Left ventricle myocardium inferior (tissue), 1 donor: ENCODE measurements around the gene CCDC142. TPM values are rescaled to one million over a fixed set of nuclear protein-coding genes. Genes with fewer than 3 reads are reported as not detected.

ENCODE experiments used
- DNase-seq: peaks from one replicate; pipeline ENCODE4 v3.0.0-alpha.2; 2020
- H3K27ac ChIP-seq: fragments of 200-600 bp; replicated peaks from 2 replicates; pipeline ENCODE4 v1.8.0; 2021
- H3K27me3 ChIP-seq: fragments of 200-600 bp; 2 replicates; pipeline ENCODE4 v1.8.0; 2021; ENCODE audit warnings: low read depth
- H3K36me3 ChIP-seq: fragments of 200-600 bp; 2 replicates; pipeline ENCODE4 v1.8.0; 2021
- H3K4me1 ChIP-seq: fragments of 200-600 bp; 2 replicates; pipeline ENCODE4 v1.8.0; 2021
- H3K4me3 ChIP-seq: fragments of 200-600 bp; 2 replicates; pipeline ENCODE4 v1.8.0; 2021; ENCODE audit warnings: mild to moderate bottlenecking, moderate library complexity
- H3K9me3 ChIP-seq: fragments of 200-600 bp; replicated peaks from 2 replicates; pipeline ENCODE4 v1.8.0; 2021
- CTCF ChIP-seq: fragments of 200-600 bp; IDR thresholded peaks from 2 replicates; pipeline ENCODE4 v1.8.0; 2021; ENCODE audit warnings: antibody characterized with exemption, mild to moderate bottlenecking, borderline replicate concordance
- intact Hi-C: fragments of 100-400 bp; cut with micrococcal nuclease; formaldehyde crosslinking; loops from one replicate; pipeline ENCODE4 v1.11.0; 2022
- long read RNA-seq: library from polyadenylated mRNA; unstranded; transcript quantifications from one replicate; pipeline ENCODE4 v2.0.0, GENCODE V29; 2021
- total RNA-seq: library from RNA; stranded (reverse); fragmentation: NEBNext Ultra II Directional; extraction: Animal tissue kit (Norgen Biotek cat#: 25700); gene quantifications from one replicate; pipeline ENCODE4 v1.2.1, GENCODE V29; 2021
- donor health status: DM: no; HTN: yes; CAD: no; lungs with severe emphysema.

The CCDC142 gene, protein sequence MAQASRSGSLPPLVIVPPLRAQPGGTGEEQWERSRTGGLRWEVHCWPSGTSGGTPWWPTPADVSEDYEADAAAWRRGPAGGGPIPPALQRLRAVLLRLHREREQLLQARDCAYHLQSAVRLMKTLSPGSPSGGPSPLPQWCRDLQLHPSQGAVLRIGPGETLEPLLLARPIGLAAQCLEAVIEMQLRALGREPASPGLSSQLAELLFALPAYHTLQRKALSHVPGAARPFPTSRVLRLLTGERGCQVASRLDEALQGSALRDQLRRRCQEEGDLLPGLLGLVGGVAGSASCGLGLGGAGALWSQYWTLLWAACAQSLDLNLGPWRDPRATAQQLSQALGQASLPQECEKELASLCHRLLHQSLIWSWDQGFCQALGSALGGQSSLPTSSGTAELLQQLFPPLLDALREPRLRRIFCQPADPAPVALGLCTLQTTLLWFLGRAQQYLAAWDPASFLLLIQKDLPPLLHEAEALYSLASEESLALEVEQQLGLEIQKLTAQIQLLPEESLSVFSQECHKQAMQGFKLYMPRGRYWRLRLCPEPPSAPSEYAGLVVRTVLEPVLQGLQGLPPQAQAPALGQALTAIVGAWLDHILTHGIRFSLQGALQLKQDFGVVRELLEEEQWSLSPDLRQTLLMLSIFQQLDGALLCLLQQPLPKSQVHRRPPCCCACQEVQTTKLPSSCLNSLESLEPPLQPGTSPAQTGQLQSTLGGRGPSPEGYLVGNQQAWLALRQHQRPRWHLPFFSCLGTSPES
- total RNA-seq = 5.6 TPM
- long read RNA-seq, partial matches to known transcripts = 3 of 12 reads
- long read RNA-seq, other reads (novel, unspliced or antisense) = 7 of 12 reads

DNA sequence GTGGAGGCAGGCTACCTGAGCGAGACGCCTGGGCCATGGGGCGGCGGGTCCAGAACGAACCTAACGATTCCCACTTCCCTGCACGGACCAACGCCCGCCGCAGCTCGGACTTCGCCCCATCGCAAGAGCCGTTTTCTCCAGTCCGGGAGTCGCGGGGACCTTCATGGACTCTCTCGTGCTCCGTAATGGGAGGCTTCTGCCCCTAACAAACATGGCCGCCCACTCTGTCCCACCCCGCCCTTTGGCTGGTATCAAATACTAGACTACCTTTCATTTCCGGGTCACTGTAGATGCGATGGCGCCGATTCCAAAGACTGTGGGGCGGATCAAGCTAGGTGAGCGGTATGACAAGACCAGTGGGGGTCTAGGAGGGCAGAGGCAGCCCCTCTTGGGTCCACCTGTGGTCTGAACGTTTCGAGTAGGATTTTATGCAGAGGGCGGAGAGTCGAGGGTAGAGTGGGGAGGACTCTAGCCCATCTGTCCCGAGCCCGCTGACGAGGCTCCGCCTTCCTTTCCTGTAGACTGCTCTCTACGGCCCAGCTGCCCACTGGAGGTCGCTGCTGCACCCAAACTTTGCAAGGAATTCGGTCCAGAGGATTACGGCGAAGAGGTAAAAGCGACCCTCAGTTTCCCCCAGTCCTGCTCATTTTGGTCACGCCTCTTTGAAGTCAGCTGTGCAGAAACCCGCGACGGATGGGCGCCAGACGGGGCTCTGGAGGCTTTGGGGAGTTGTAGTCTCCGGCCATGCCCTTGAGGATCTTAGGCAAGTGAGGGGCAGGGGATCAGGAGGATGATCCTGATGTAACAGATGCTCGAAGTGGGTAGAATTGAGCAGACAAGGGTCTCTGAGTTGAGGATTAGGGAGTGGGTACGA, at the start of gene CCDC142, which contains the start of gene TTC31:
Gene CCDC142 (minus strand): TSS at position 198 of the 874 bp plus-strand sequence. CDS start 161 bp downstream, at position 37.
Gene TTC31 (plus strand): TSS at position 281 of the 874 bp plus-strand sequence. CDS start 15 bp downstream, at position 296.
- Histone ChIP-seq H3K4me1 (peaks cover 44% of the 10 kb centered on the region), H3K36me3 (peaks cover 56% of the 10 kb centered on the region), H3K4me3 (peak within 1 kb of the TSS; percentile 99), H3K27ac (peak within 1 kb of the TSS; percentile 97), H3K9me3 (no peaks in the 10 kb centered on the region), H3K27me3 (no peaks in the 10 kb centered on the region)
- DNase-seq = peak; percentile 95
- TF ChIP-seq CTCF = peak; percentile 95
- intact Hi-C loops = loop anchor here (5.0 to 10.0 kb wide), 2 partner anchors 62 to 104 kb away; no protein-coding TSS in a partner anchor

DNA sequence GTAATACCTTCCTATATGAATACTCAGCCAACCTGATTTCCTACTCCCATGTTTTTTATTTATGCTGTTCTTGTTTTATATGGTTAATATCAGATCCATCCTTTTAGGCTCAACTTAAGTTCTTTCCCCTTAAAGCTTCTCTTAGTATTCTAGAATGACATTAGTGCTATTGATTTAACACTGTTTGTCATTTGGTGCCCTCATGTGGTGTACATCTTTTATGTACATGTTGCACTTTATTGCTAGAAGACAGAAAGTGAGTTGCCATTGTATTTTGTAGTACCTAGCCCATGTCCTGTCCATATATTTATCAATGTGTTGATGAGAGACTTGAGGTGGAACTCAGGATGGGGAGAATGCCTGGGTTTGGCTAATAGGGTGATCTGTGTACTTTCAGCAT, 49.4 kb upstream of the CCDC142 start:
- intact Hi-C loops = no loop called here
- peaks cover 49% of the 10 kb centered on the region for H3K4me1 ChIP-seq
- no peak overlapping the region for H3K27ac ChIP-seq
- no peaks in the 10 kb centered on the region for H3K9me3 ChIP-seq
- no peak overlapping the region for H3K4me3 ChIP-seq
- peak; percentile 30 for TF ChIP-seq CTCF
- no peak for DNase-seq
- H3K36me3 ChIP-seq = peaks cover 44% of the 10 kb centered on the region
- no peaks in the 10 kb centered on the region for H3K27me3 ChIP-seq

DNA sequence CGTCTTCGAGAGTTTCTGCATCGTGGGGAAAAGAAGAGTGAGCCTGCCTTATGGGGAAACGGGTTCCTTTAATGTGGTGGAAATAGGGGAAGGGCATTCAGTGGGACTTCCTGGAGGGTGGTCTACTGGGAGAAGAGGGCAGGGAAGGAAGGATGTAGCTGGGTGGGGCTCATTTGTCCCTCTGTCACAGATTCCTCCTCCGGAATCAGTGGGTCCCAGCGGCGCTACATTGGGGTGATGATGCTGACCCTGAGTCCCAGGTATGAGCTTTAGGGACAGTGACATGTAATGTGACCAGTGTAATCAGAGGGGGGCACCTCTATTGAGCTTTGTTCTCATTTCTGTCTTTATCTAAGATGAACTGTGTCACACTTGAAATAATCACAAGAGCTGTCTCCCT, 48.9 kb upstream of the CCDC142 start:
- Histone ChIP-seq H3K36me3 (peaks cover 50% of the 10 kb centered on the region), H3K4me3 (peak overlapping the region; percentile 97), H3K9me3 (no peaks in the 10 kb centered on the region), H3K4me1 (peaks cover 49% of the 10 kb centered on the region), H3K27me3 (no peaks in the 10 kb centered on the region), H3K27ac (peak overlapping the region; percentile 93)
- no peak for TF ChIP-seq CTCF
- DNase-seq = no peak
- intact Hi-C loops = no loop called here

DNA sequence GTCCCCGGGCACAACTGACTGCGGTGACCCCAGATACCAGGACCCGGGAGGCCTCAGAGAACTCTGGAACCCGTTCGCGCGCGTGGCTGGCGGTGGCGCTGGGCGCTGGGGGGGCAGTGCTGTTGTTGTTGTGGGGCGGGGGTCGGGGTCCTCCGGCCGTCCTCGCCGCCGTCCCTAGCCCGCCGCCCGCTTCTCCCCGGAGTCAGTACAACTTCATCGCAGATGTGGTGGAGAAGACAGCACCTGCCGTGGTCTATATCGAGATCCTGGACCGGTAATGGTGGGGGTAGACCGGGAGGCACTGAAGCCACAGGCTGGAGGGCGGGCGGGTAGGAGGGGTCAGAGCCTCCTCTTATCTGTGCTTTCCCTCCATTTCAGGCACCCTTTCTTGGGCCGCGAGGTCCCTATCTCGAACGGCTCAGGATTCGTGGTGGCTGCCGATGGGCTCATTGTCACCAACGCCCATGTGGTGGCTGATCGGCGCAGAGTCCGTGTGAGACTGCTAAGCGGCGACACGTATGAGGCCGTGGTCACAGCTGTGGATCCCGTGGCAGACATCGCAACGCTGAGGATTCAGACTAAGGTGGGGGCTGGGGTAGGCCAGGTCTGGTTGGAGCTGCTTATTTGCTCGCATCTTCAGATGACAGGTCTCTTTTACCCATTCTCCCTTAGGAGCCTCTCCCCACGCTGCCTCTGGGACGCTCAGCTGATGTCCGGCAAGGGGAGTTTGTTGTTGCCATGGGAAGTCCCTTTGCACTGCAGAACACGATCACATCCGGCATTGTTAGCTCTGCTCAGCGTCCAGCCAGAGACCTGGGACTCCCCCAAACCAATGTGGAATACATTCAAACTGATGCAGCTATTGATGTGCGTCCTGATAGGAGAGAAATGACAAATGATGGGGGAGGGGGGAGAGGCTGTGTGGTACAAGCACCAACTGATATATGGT, 47.7 kb upstream of the CCDC142 start:
- peaks cover 61% of the 10 kb centered on the region for H3K36me3 ChIP-seq
- peak overlapping the region; percentile 93 for H3K27ac ChIP-seq
- H3K9me3 ChIP-seq = no peaks in the 10 kb centered on the region
- intact Hi-C loops = no loop called here
- no peaks in the 10 kb centered on the region for H3K27me3 ChIP-seq
- H3K4me1 ChIP-seq = peaks cover 49% of the 10 kb centered on the region
- H3K4me3 ChIP-seq = peak overlapping the region; percentile 97
- no peak for DNase-seq
- no peak for TF ChIP-seq CTCF
